ENCODE results near the gene SUFU. TPM values are rescaled to one million over a fixed set of nuclear protein-coding genes. Genes with fewer than 3 reads are reported as not detected.

SUFU gene
- total RNA-seq, 1 experiment from 2014 or later, result 5.9 TPM

GRCh38 chr10:102668326-102669107 is 164.7 kb downstream of the SUFU start:
- Histone ChIP-seq H4K20me1 (ENCODE audit: insufficient read depth, low read depth, low read length) (no peaks in the 10 kb centered on the region), H3K9ac (ENCODE audit: low read length) (no peak overlapping the region), H3K9me2 (replicated peaks; ENCODE audit: insufficient read depth, low read length) (no peaks in the 10 kb centered on the region), H3K4me3 (ENCODE audit: low read length) (no peak overlapping the region), H3K4me2 (ENCODE audit: low read depth, low read length, poor library complexity, severe bottlenecking) (no peak overlapping the region), H3K4me1 (ENCODE audit: low read length) (peaks cover 6% of the 10 kb centered on the region), H3K27me3 (ENCODE audit: low read length) (no peaks in the 10 kb centered on the region), H3K79me2 (ENCODE audit: low read length) (no peaks in the 10 kb centered on the region), H3K36me3 (ENCODE audit: insufficient read depth, low read length) (no peaks in the 10 kb centered on the region), H3K27ac (ENCODE audit: low read length) (no peak overlapping the region), H3K9me3 (ENCODE audit: low read length) (no peaks in the 10 kb centered on the region), H2AFZ (ENCODE audit: low read length) (no peak overlapping the region)
- no peak for DNase-seq

- Histone ChIP-seq H3K27me3 (ENCODE audit: low read length) (no peaks in the 10 kb centered on the region), H3K9ac (ENCODE audit: low read length) (0 out of 2 replicates have a peak overlapping the region, but pooled peaks have one; percentile 0), H3K36me3 (ENCODE audit: insufficient read depth, low read length) (no peaks in the 10 kb centered on the region), H3K27ac (ENCODE audit: low read length) (no peak overlapping the region), H3K4me1 (ENCODE audit: low read length) (peaks cover 13% of the 10 kb centered on the region), H2AFZ (ENCODE audit: low read length) (no peak overlapping the region), H3K9me2 (replicated peaks; ENCODE audit: insufficient read depth, low read length) (no peaks in the 10 kb centered on the region), H3K4me3 (ENCODE audit: low read length) (no peak overlapping the region), H3K9me3 (ENCODE audit: low read length) (no peaks in the 10 kb centered on the region), H4K20me1 (ENCODE audit: insufficient read depth, low read depth, low read length) (no peaks in the 10 kb centered on the region), H3K79me2 (ENCODE audit: low read length) (no peaks in the 10 kb centered on the region), H3K4me2 (ENCODE audit: low read depth, low read length, poor library complexity, severe bottlenecking) (no peak overlapping the region)
- peak; percentile 55 for DNase-seq
These were observed 165.7 kb downstream of the SUFU start for GRCh38 chr10:102669206-102670064.

GRCh38 chr10:102670065-102670670 is 166.4 kb downstream of the SUFU start:
- Histone ChIP-seq H3K9me2 (replicated peaks; ENCODE audit: insufficient read depth, low read length) (no peaks in the 10 kb centered on the region), H3K27me3 (ENCODE audit: low read length) (no peaks in the 10 kb centered on the region), H4K20me1 (ENCODE audit: insufficient read depth, low read depth, low read length) (no peaks in the 10 kb centered on the region), H3K9ac (ENCODE audit: low read length) (no peak overlapping the region), H3K27ac (ENCODE audit: low read length) (no peak overlapping the region), H2AFZ (ENCODE audit: low read length) (no peak overlapping the region), H3K36me3 (ENCODE audit: insufficient read depth, low read length) (no peaks in the 10 kb centered on the region), H3K4me1 (ENCODE audit: low read length) (peaks cover 20% of the 10 kb centered on the region), H3K4me2 (ENCODE audit: low read depth, low read length, poor library complexity, severe bottlenecking) (no peak overlapping the region), H3K79me2 (ENCODE audit: low read length) (no peaks in the 10 kb centered on the region), H3K9me3 (ENCODE audit: low read length) (no peaks in the 10 kb centered on the region), H3K4me3 (ENCODE audit: low read length) (no peak overlapping the region)
- no peak for DNase-seq

- 0 out of 2 replicates have a peak, but pooled peaks cover 3% of the 10 kb centered on the region for H3K36me3 ChIP-seq (ENCODE audit: insufficient read depth, low read length)
- H2AFZ ChIP-seq (ENCODE audit: low read length), result no peak overlapping the region
- no peak for DNase-seq
- H3K4me3 ChIP-seq (ENCODE audit: low read length), result no peak overlapping the region
- H3K4me1 ChIP-seq (ENCODE audit: low read length), result peaks cover 28% of the 10 kb centered on the region
- H3K9me2 ChIP-seq (replicated peaks; ENCODE audit: insufficient read depth, low read length), result no peaks in the 10 kb centered on the region
- no peaks in the 10 kb centered on the region for H4K20me1 ChIP-seq (ENCODE audit: insufficient read depth, low read depth, low read length)
- no peaks in the 10 kb centered on the region for H3K27me3 ChIP-seq (ENCODE audit: low read length)
- no peak overlapping the region for H3K9ac ChIP-seq (ENCODE audit: low read length)
- no peaks in the 10 kb centered on the region for H3K9me3 ChIP-seq (ENCODE audit: low read length)
- H3K27ac ChIP-seq (ENCODE audit: low read length), result no peak overlapping the region
- no peak overlapping the region for H3K4me2 ChIP-seq (ENCODE audit: low read depth, low read length, poor library complexity, severe bottlenecking)
- no peaks in the 10 kb centered on the region for H3K79me2 ChIP-seq (ENCODE audit: low read length)
These were observed 167.2 kb downstream of the SUFU start for GRCh38 chr10:102670871-102671434.

GRCh38 chr10:102673236-102673818 is 169.6 kb downstream of the SUFU start:
- Histone ChIP-seq H3K79me2 (ENCODE audit: low read length) (no peaks in the 10 kb centered on the region), H3K27me3 (ENCODE audit: low read length) (no peaks in the 10 kb centered on the region), H3K4me2 (ENCODE audit: low read depth, low read length, poor library complexity, severe bottlenecking) (no peak overlapping the region), H3K36me3 (ENCODE audit: insufficient read depth, low read length) (0 out of 2 replicates have a peak, but pooled peaks cover 3% of the 10 kb centered on the region), H3K9me3 (ENCODE audit: low read length) (no peaks in the 10 kb centered on the region), H3K9ac (ENCODE audit: low read length) (no peak overlapping the region), H4K20me1 (ENCODE audit: insufficient read depth, low read depth, low read length) (no peaks in the 10 kb centered on the region), H3K27ac (ENCODE audit: low read length) (no peak overlapping the region), H2AFZ (ENCODE audit: low read length) (no peak overlapping the region), H3K4me3 (ENCODE audit: low read length) (no peak overlapping the region), H3K9me2 (replicated peaks; ENCODE audit: insufficient read depth, low read length) (no peaks in the 10 kb centered on the region), H3K4me1 (ENCODE audit: low read length) (peaks cover 34% of the 10 kb centered on the region)
- DNase-seq, result no peak

GRCh38 chr10:102673819-102674511 is 170.2 kb downstream of the SUFU start:
- no peak overlapping the region for H3K4me2 ChIP-seq (ENCODE audit: low read depth, low read length, poor library complexity, severe bottlenecking)
- no peak overlapping the region for H3K4me3 ChIP-seq (ENCODE audit: low read length)

GRCh38 chr10:102674566-102674965 is 170.8 kb downstream of the SUFU start:
- no peak overlapping the region for H3K4me2 ChIP-seq (ENCODE audit: low read depth, low read length, poor library complexity, severe bottlenecking)
- no peak overlapping the region for H3K27ac ChIP-seq (ENCODE audit: low read length)
- H3K4me1 ChIP-seq (ENCODE audit: low read length), result peaks cover 45% of the 10 kb centered on the region

More at GRCh38 chr10:102673819-102674511, 170.2 kb downstream of the SUFU start:
- Histone ChIP-seq H3K4me1 (ENCODE audit: low read length) (peaks cover 39% of the 10 kb centered on the region), H3K9me2 (replicated peaks; ENCODE audit: insufficient read depth, low read length) (no peaks in the 10 kb centered on the region), H3K27ac (ENCODE audit: low read length) (no peak overlapping the region), H3K9me3 (ENCODE audit: low read length) (no peaks in the 10 kb centered on the region), H3K27me3 (ENCODE audit: low read length) (no peaks in the 10 kb centered on the region), H3K36me3 (ENCODE audit: insufficient read depth, low read length) (0 out of 2 replicates have a peak, but pooled peaks cover 3% of the 10 kb centered on the region), H3K9ac (ENCODE audit: low read length) (no peak overlapping the region), H4K20me1 (ENCODE audit: insufficient read depth, low read depth, low read length) (no peaks in the 10 kb centered on the region), H3K79me2 (ENCODE audit: low read length) (no peaks in the 10 kb centered on the region), H2AFZ (ENCODE audit: low read length) (no peak overlapping the region)
- no peak for DNase-seq

More at GRCh38 chr10:102674566-102674965, 170.8 kb downstream of the SUFU start:
- H3K79me2 ChIP-seq (ENCODE audit: low read length), result no peaks in the 10 kb centered on the region
- H3K9ac ChIP-seq (ENCODE audit: low read length), result peak overlapping the region; percentile 12; the same call in 1 of the 2 replicates
- no peak overlapping the region for H3K4me3 ChIP-seq (ENCODE audit: low read length)
- no peak for DNase-seq
- no peaks in the 10 kb centered on the region for H3K9me2 ChIP-seq (replicated peaks; ENCODE audit: insufficient read depth, low read length)
- H3K9me3 ChIP-seq (ENCODE audit: low read length), result no peaks in the 10 kb centered on the region
- no peak overlapping the region for H2AFZ ChIP-seq (ENCODE audit: low read length)
- H3K36me3 ChIP-seq (ENCODE audit: insufficient read depth, low read length), result 0 out of 2 replicates have a peak, but pooled peaks cover 3% of the 10 kb centered on the region
- no peaks in the 10 kb centered on the region for H4K20me1 ChIP-seq (ENCODE audit: insufficient read depth, low read depth, low read length)
- H3K27me3 ChIP-seq (ENCODE audit: low read length), result no peaks in the 10 kb centered on the region
